C4-2B (cell line): Measurements from ENCODE around the gene ALDH2.

Experiments used
- CTCF ChIP-seq: fragments of 450-650 bp; conservative IDR thresholded peaks from 2 replicates; pipeline ENCODE4 v1.5.1; 2017; ENCODE audit warnings: mild to moderate bottlenecking
- ZFX ChIP-seq: fragments of 450-650 bp; IDR thresholded peaks from 2 replicates; pipeline ENCODE4 v1.6.1; 2017

DNA sequence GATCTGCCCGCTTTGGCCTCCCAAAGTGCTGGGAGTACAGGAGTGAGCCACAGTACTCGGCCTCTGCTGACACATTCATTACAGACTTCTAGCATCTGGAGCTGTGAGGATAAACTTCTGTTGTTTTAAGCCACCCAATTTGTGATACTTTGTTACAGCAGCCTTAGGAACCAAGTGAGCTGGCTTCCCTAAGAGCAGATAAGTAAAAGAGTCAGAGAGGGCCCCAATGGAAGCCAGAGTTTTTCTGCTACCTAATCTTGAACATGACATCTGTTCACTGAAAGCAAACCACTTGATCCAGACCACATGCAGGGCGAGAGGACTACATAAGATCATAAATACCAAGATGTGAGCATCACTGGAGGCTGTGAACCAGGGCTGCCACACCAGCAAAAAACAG lies 71.6 kb downstream of the ALDH2 start:
- TF ChIP-seq CTCF (no peak), ZFX (no peak)
